T-helper 2 cell (primary cell): ENCODE data around the gene GKAP1.
"Not testable (repeated sequence)": the region's sequence is repeated elsewhere in the genome, so short reads cannot be mapped to it uniquely, and the experiment has no call there.

Experiments used
- DNase-seq, 5 experiments: peaks; one replicate each; pipeline versions ENCODE4 v3.0.0 to v3.0.0-alpha.2; 2012 to 2022

Gene GKAP1

GRCh38 chr9:83728591-83729368, 88.8 kb downstream of the GKAP1 start:
- not testable (repeated sequence) for DNase-seq

- DNase-seq: no peak
These were observed 93.1 kb downstream of the GKAP1 start for GRCh38 chr9:83724436-83724835.

- no peak for DNase-seq
These were observed 94.7 kb downstream of the GKAP1 start for GRCh38 chr9:83722726-83723495.

GRCh38 chr9:83721509-83721908, 96.1 kb downstream of the GKAP1 start:
- DNase-seq: no peak

- DNase-seq: no peak
These were observed 101.8 kb downstream of the GKAP1 start for GRCh38 chr9:83715794-83716193.

GRCh38 chr9:83715221-83715620, 102.3 kb downstream of the GKAP1 start:
- DNase-seq: no peak

- peak in 1 of 5 experiments; percentile 17 for DNase-seq
These were observed 103.2 kb downstream of the GKAP1 start for GRCh38 chr9:83714329-83714728.

GRCh38 chr9:83708515-83709158, 108.9 kb downstream of the GKAP1 start:
- peak in 4 of 5 experiments; percentile 13 to 66 (median 30) for DNase-seq

GRCh38 chr9:83707768-83708514, 109.6 kb downstream of the GKAP1 start, which contains the start of gene UBQLN1:
UBQLN1 (minus strand) TSS chr9:83707958; CDS start chr9:83707679, 279 bp downstream.
- DNase-seq: peak; percentile 83 to 96 (median 88)

GRCh38 chr9:83707518-83707767, 110.1 kb downstream of the GKAP1 start:
- DNase-seq: peak in 1 of 5 experiments; percentile 65

GRCh38 chr9:83706676-83707517, 110.7 kb downstream of the GKAP1 start:
- peak; percentile 31 to 81 (median 56) for DNase-seq

- peak in 2 of 5 experiments; percentile 10 to 73 for DNase-seq
These were observed 112.3 kb downstream of the GKAP1 start for GRCh38 chr9:83705219-83705651.

- no peak for DNase-seq
These were observed 115.8 kb downstream of the GKAP1 start for GRCh38 chr9:83701769-83702168.

GRCh38 chr9:83701286-83701685, 116.3 kb downstream of the GKAP1 start:
- no peak for DNase-seq

- no peak for DNase-seq
These were observed 118.0 kb downstream of the GKAP1 start for GRCh38 chr9:83699615-83700014.

GRCh38 chr9:83698976-83699585, 118.5 kb downstream of the GKAP1 start:
- peak in 1 of 5 experiments; percentile 37 for DNase-seq

GRCh38 chr9:83691492-83691891, 126.1 kb downstream of the GKAP1 start:
- no peak for DNase-seq
